CD14-positive monocyte (primary cell): ENCODE measurements around the gene B3GNT7. TPM values are rescaled to one million over a fixed set of nuclear protein-coding genes. Genes with fewer than 3 reads are reported as not detected.

ENCODE experiments used
- DNase-seq, 3 donors: peaks; one replicate each; pipeline ENCODE4 v3.0.0-alpha.2; 2011 to 2022
- H2AFZ ChIP-seq: 2 replicates; pipeline ENCODE4 v1.6.0; 2012; ENCODE audit warnings: mild to moderate bottlenecking, low read depth, low read length, inconsistent platforms; ENCODE audit not compliant: insufficient read depth, poor library complexity, severe bottlenecking
- H3K27ac ChIP-seq, 2 donors: 1 replicate in 1 of 2; 2 replicates in 1 of 2; pipeline ENCODE4 v1.5.1; 2012 to 2013; ENCODE audit warnings: low read length in 2 of 2, control low read depth in 1 of 2, inconsistent platforms in 1 of 2, low read depth in 1 of 2, mild to moderate bottlenecking in 1 of 2
- H3K27me3 ChIP-seq, 2 donors: one replicate each; pipeline versions ENCODE4 v1.6.0 to v1.6.1; 2011 to 2013; ENCODE audit warnings: low read length in 2 of 2; ENCODE audit not compliant: control insufficient read depth in 2 of 2, insufficient read depth in 2 of 2
- H3K36me3 ChIP-seq, 2 donors: replicated peaks in 1 of 2; 1 replicate in 1 of 2; 2 replicates in 1 of 2; pipeline versions ENCODE4 v1.5.1 to v1.6.1; 2012 to 2013; ENCODE audit warnings: low read length in 2 of 2, control low read depth in 1 of 2, inconsistent platforms in 1 of 2, mild to moderate bottlenecking in 1 of 2; ENCODE audit not compliant: insufficient read depth in 2 of 2, control insufficient read depth in 1 of 2
- H3K4me1 ChIP-seq, 2 donors: 1 replicate in 1 of 2; 2 replicates in 1 of 2; pipeline versions ENCODE4 v1.5.1 to v1.6.1; 2012 to 2013; ENCODE audit warnings: low read length in 2 of 2, control low read depth in 1 of 2, inconsistent platforms in 1 of 2, mild to moderate bottlenecking in 1 of 2, moderate library complexity in 1 of 2; ENCODE audit not compliant: insufficient read depth in 2 of 2, control insufficient read depth in 1 of 2
- H3K4me2 ChIP-seq: replicated peaks from 2 replicates; pipeline ENCODE3; 2012; ENCODE audit warnings: low read length, moderate library complexity, mild to moderate bottlenecking; ENCODE audit not compliant: poor library complexity, severe bottlenecking; ENCODE audit errors: extremely low read depth
- H3K4me3 ChIP-seq, 3 experiments: fragments of 200-600 bp in 1 of 3; sonication (generic) in 1 of 3; replicated peaks in 1 of 3; 1 replicate in 2 of 3; 2 replicates in 1 of 3; pipeline ENCODE4 v1.5.1; 2011 to 2013; ENCODE audit warnings: low read length in 3 of 3, mild to moderate bottlenecking in 3 of 3, control low read depth in 2 of 3, low read depth in 2 of 3, inconsistent platforms in 1 of 3, moderate library complexity in 1 of 3
- H3K79me2 ChIP-seq: 2 replicates; pipeline ENCODE4 v1.6.0; 2012; ENCODE audit warnings: mild to moderate bottlenecking, control low read depth, inconsistent platforms, low read length, moderate library complexity; ENCODE audit not compliant: insufficient read depth
- H3K9ac ChIP-seq: 2 replicates; pipeline ENCODE4 v1.6.0; 2017; ENCODE audit warnings: low read length, mild to moderate bottlenecking; ENCODE audit not compliant: insufficient read depth, poor library complexity, severe bottlenecking
- H3K9me3 ChIP-seq, 2 donors: replicated peaks in 1 of 2; 1 replicate in 1 of 2; 2 replicates in 1 of 2; pipeline versions ENCODE4 v1.5.1 to v1.6.1; 2012 to 2013; ENCODE audit warnings: low read length in 2 of 2, control low read depth in 1 of 2; ENCODE audit not compliant: control insufficient read depth in 1 of 2, insufficient read depth in 1 of 2
- H4K20me1 ChIP-seq: 2 replicates; pipeline ENCODE4 v1.6.0; 2012; ENCODE audit warnings: mild to moderate bottlenecking, low read length, control low read depth, moderate library complexity; ENCODE audit not compliant: insufficient read depth
- H3K27ac Mint-ChIP-seq, 7 donors: one replicate each; pipeline ENCODE4 v1.8.0; 2020; ENCODE audit warnings: mild to moderate bottlenecking in 7 of 7, mixed read lengths in 7 of 7, moderate library complexity in 6 of 7, inconsistent platforms in 2 of 7
- H3K27me3 Mint-ChIP-seq, 3 donors: one replicate each; pipeline ENCODE4 v1.8.0; 2021 to 2022; ENCODE audit warnings: low read depth in 3 of 3, mild to moderate bottlenecking in 3 of 3, mixed read lengths in 3 of 3, moderate library complexity in 3 of 3, inconsistent platforms in 1 of 3
- H3K36me3 Mint-ChIP-seq, 2 donors: one replicate each; pipeline ENCODE4 v1.8.0; 2020; ENCODE audit warnings: mixed read lengths in 2 of 2, inconsistent platforms in 1 of 2, mild to moderate bottlenecking in 1 of 2
- H3K4me1 Mint-ChIP-seq: one replicate; pipeline ENCODE4 v1.8.0; 2020; ENCODE audit warnings: mild to moderate bottlenecking, mixed read lengths
- H3K4me3 Mint-ChIP-seq, 2 donors: one replicate each; pipeline ENCODE4 v1.8.0; 2020; ENCODE audit warnings: mild to moderate bottlenecking in 2 of 2, mixed read lengths in 2 of 2, moderate library complexity in 1 of 2
- H3K9me3 Mint-ChIP-seq, 7 donors: one replicate each; pipeline ENCODE4 v1.8.0; 2020 to 2022; ENCODE audit warnings: mixed read lengths in 7 of 7, mild to moderate bottlenecking in 6 of 7, moderate library complexity in 6 of 7, inconsistent platforms in 2 of 7
- WGBS: methylation state at CpG from one replicate; pipeline ENCODE4 v1.1.5; 2013; ENCODE audit warnings: missing lambda C conversion rate; ENCODE audit not compliant: insufficient coverage; 5-methylcytosine and 5-hydroxymethylcytosine counted together
- intact Hi-C, 2 donors: fragments of 100-400 bp; cut with micrococcal nuclease; formaldehyde crosslinking; loops; one replicate each; pipeline versions ENCODE4 v1.15.0 to v1.15.1; 2023
- polyA plus RNA-seq, 3 donors: library from polyadenylated mRNA; depleted of rRNA in 1 of 3; unstranded in 2 of 3; stranded (reverse) in 1 of 3; fragments of 300-500 nt in 2 of 3; fragments of >200 nt in 1 of 3; fragmentation: Illumina TruSeq in 2 of 3; gene quantifications; 1 replicate in 2 of 3; 2 replicates in 1 of 3; pipeline ENCODE4 v1.2.3, GENCODE V29; 2012 to 2021
- TF ChIP-seq, protein P1 (sequence below): fragments of 200-600 bp; IDR thresholded peaks from one replicate; pipeline ENCODE4 v1.8.0; 2022; ENCODE audit warnings: antibody characterized with exemption, mild to moderate bottlenecking

The B3GNT7 gene
- polyA plus RNA-seq, 3 donors: 0.05 TPM; not detected in 2

DNA sequence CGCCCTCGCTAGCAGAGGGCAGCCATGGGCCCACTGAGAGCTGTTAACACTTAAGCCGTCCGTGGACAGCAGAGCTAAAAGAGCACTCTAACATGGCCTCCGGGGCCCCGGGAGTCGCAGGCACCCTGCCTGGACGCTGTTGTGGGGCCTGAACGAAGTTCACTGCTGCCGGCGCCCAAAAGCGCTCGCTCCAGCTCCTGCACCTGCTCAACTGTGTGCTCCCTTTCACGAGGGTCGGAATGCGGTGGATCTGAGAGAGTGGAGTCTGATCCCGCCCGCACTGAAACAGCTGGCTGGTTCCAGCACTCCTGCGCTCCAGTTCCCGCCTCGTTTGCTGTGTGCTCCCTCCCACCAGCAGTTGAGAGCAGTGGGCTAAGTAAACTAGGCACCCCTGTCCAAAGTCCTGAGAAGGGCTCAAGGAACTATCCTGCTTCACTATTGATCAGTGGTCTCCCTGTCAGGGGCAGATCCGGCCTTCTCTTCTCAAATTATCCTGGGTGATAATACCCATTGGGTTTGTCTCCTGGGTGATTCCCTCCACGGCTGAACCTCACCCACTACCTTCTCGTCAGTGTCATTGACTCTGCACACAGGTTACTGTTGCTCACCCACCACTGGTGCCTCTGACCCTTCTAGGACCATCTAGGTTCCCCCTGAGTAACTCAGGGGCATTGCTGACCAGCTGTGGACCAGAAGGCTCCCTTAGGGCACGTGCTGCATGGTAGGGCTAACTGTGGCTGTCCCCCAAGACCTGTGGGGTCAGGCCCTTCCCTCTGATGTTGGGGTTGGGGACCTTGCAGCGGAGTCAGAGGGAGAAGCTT lies 23.5 kb downstream of the B3GNT7 start:
- H3K9me3 Mint-ChIP-seq: peaks cover 0 to 2% (median 0%) of the 10 kb centered on the region in 7 donors
- no peak overlapping the region for H3K4me3 Mint-ChIP-seq
- H2AFZ ChIP-seq: no peak overlapping the region
- no peaks in the 10 kb centered on the region for H3K27me3 ChIP-seq
- H3K4me3 ChIP-seq: no peak overlapping the region
- DNase-seq: no peak
- peaks cover 9% of the 10 kb centered on the region for H3K4me1 Mint-ChIP-seq
- WGBS: 98% methylated on average over 25 of the region's 26 CpGs
- no peaks in the 10 kb centered on the region for H3K36me3 ChIP-seq
- no peaks in the 10 kb centered on the region for H3K4me1 ChIP-seq
- no peaks in the 10 kb centered on the region for H4K20me1 ChIP-seq
- peaks cover 1 to 10% (median 3%) of the 10 kb centered on the region in 3 donors for H3K27me3 Mint-ChIP-seq
- H3K27ac ChIP-seq: no peak overlapping the region
- intact Hi-C loops: no loop called here
- H3K36me3 Mint-ChIP-seq: no peaks in the 10 kb centered on the region
- no peaks in the 10 kb centered on the region for H3K79me2 ChIP-seq
- H3K4me2 ChIP-seq: no peak overlapping the region
- H3K27ac Mint-ChIP-seq: no peak overlapping the region
- no peaks in the 10 kb centered on the region for H3K9me3 ChIP-seq
- no peak overlapping the region for H3K9ac ChIP-seq
- TF ChIP-seq, protein P1, sequence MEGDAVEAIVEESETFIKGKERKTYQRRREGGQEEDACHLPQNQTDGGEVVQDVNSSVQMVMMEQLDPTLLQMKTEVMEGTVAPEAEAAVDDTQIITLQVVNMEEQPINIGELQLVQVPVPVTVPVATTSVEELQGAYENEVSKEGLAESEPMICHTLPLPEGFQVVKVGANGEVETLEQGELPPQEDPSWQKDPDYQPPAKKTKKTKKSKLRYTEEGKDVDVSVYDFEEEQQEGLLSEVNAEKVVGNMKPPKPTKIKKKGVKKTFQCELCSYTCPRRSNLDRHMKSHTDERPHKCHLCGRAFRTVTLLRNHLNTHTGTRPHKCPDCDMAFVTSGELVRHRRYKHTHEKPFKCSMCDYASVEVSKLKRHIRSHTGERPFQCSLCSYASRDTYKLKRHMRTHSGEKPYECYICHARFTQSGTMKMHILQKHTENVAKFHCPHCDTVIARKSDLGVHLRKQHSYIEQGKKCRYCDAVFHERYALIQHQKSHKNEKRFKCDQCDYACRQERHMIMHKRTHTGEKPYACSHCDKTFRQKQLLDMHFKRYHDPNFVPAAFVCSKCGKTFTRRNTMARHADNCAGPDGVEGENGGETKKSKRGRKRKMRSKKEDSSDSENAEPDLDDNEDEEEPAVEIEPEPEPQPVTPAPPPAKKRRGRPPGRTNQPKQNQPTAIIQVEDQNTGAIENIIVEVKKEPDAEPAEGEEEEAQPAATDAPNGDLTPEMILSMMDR: no peak

GRCh38 chr2:231421051-231421580 lies 25.6 kb downstream of the B3GNT7 start:
- H3K36me3 Mint-ChIP-seq: no peaks in the 10 kb centered on the region
- Histone ChIP-seq H3K27me3 (no peaks in the 10 kb centered on the region), H3K9ac (no peak overlapping the region), H3K79me2 (no peaks in the 10 kb centered on the region), H3K4me1 (no peaks in the 10 kb centered on the region), H4K20me1 (no peaks in the 10 kb centered on the region), H3K9me3 (no peaks in the 10 kb centered on the region), H3K4me3 (no peak overlapping the region), H2AFZ (no peak overlapping the region), H3K27ac (no peak overlapping the region), H3K4me2 (no peak overlapping the region), H3K36me3 (no peaks in the 10 kb centered on the region)
- 94% methylated on average over 9 of the region's 9 CpGs for WGBS
- DNase-seq: no peak
- H3K27me3 Mint-ChIP-seq: peaks cover 1 to 9% (median 3%) of the 10 kb centered on the region in 3 donors
- intact Hi-C loops: no loop called here
- peaks cover 9% of the 10 kb centered on the region for H3K4me1 Mint-ChIP-seq
- H3K27ac Mint-ChIP-seq: peak overlapping the region in 1 of 7 donors; percentile 11
- peaks cover 0 to 3% (median 0%) of the 10 kb centered on the region in 7 donors for H3K9me3 Mint-ChIP-seq
- no peak overlapping the region for H3K4me3 Mint-ChIP-seq
- TF ChIP-seq, protein P1: no peak
